K562 (cell line): Measurements from ENCODE around the gene UNC80. TPM values are rescaled to one million over a fixed set of nuclear protein-coding genes. Genes with fewer than 3 reads are reported as not detected.

Experiments
- ATAC-seq: fragments of 200-7000 bp; cut with Tn5 transposase; 3 replicates; pipeline ENCODE4 v1.9.1; 2020; ENCODE audit warnings: moderate library complexity
- BruUV-seq: library from RNA; stranded (reverse); fragments of 400-500 nt; replicated peaks from 2 replicates; lab custom pipeline; 2021; lab: Mats Ljungman, UMichigan
- CTCF ChIA-PET: fragments of 300-600 bp; formaldehyde crosslinking; extraction: SDS; loops from one replicate; lab custom pipeline; 2021; ENCODE audit warnings: low intra/inter-chr PET ratio; lab: Yijun Ruan, JAX
- POLR2A ChIA-PET: fragments of 300-600, 350-650 bp; sonication (Branson Sonifier 250); formaldehyde crosslinking; extraction: SDS; loops from one replicate; lab custom pipeline; 2021; ENCODE audit warnings: antibody characterized with exemption, inconsistent platforms; lab: Yijun Ruan, JAX
- DNase-seq, 4 experiments: peaks; one replicate each; pipeline versions ENCODE4 v3.0.0 to v3.0.0-alpha.2; 2011 to 2018; ENCODE audit warnings: low spot score in 3 of 4, mixed read lengths in 3 of 4; ENCODE audit errors: extremely low read depth in 1 of 4
- FAIRE-seq: peaks from 2 replicates; lab custom pipeline; 2011; peaks lifted over from hg19 to GRCh38; lab: Jason Lieb, UNC
- H2AFZ ChIP-seq: 2 replicates; pipeline ENCODE4 v1.6.0; 2011; ENCODE audit warnings: low read depth, low read length, control low read depth, inconsistent platforms
- H3K27ac ChIP-seq: fragments of 200-600 bp; 3 replicates; pipeline ENCODE4 v1.8.0; 2011; ENCODE audit warnings: low read depth, mild to moderate bottlenecking, control low read depth, inconsistent platforms, low read length, moderate library complexity, mixed read lengths; ENCODE audit errors: extremely low read depth
- H3K27me3 ChIP-seq, 2 experiments: fragments of 300-600 bp in 1 of 2; 2 replicates in 1 of 2; 3 replicates in 1 of 2; pipeline versions ENCODE4 v1.6.0 to v1.8.0; 2011; ENCODE audit warnings: inconsistent platforms in 2 of 2, low read length in 2 of 2, mild to moderate bottlenecking in 1 of 2, mixed read lengths in 1 of 2, moderate library complexity in 1 of 2; ENCODE audit not compliant: control insufficient read depth in 2 of 2, insufficient read depth in 2 of 2
- H3K36me3 ChIP-seq: fragments of 300-600 bp; 3 replicates; pipeline ENCODE4 v1.8.0; 2011; ENCODE audit warnings: mild to moderate bottlenecking, low read length, inconsistent platforms; ENCODE audit not compliant: control insufficient read depth, insufficient read depth
- H3K4me1 ChIP-seq, 2 experiments: fragments of 200-600 bp in 1 of 2; replicated peaks in 1 of 2; 2 replicates in 1 of 2; 3 replicates in 1 of 2; pipeline versions ENCODE4 v1.5.1 to v1.8.0; 2011; ENCODE audit warnings: inconsistent platforms in 2 of 2, low read length in 2 of 2, mild to moderate bottlenecking in 1 of 2, mixed read lengths in 1 of 2, moderate library complexity in 1 of 2; ENCODE audit not compliant: control insufficient read depth in 2 of 2, insufficient read depth in 2 of 2
- H3K4me2 ChIP-seq: 2 replicates; pipeline ENCODE4 v1.6.1; 2011; ENCODE audit warnings: low read length, control low read depth, inconsistent platforms, mixed read lengths; ENCODE audit not compliant: insufficient read depth
- H3K4me3 ChIP-seq: fragments of 200-600 bp; sonication (generic), shearing (Covaris generic); 2 replicates; pipeline ENCODE4 v1.5.1; 2016; ENCODE audit warnings: control low read depth, inconsistent platforms
- H3K79me2 ChIP-seq: fragments of 200-600 bp; 3 replicates; pipeline ENCODE4 v1.8.0; 2011; ENCODE audit warnings: low read length, inconsistent platforms; ENCODE audit not compliant: control insufficient read depth, insufficient read depth
- H3K9ac ChIP-seq, 2 experiments: 2 replicates each; pipeline versions ENCODE4 v1.6.0 to v1.6.1; 2011; ENCODE audit warnings: low read depth in 2 of 2, low read length in 2 of 2, control low read depth in 1 of 2, inconsistent platforms in 1 of 2, mild to moderate bottlenecking in 1 of 2, mixed read lengths in 1 of 2; ENCODE audit not compliant: insufficient read depth in 1 of 2
- H3K9me1 ChIP-seq: one replicate; pipeline ENCODE4 v1.6.0; 2011; ENCODE audit warnings: inconsistent platforms, mild to moderate bottlenecking, low read length, moderate library complexity; ENCODE audit not compliant: control insufficient read depth, insufficient read depth
- H3K9me3 ChIP-seq: replicated peaks from 2 replicates; pipeline ENCODE4 v1.5.1; 2011; ENCODE audit warnings: low read depth, low read length, inconsistent platforms; ENCODE audit not compliant: control insufficient read depth, insufficient read depth
- H4K20me1 ChIP-seq: replicated peaks from 2 replicates; pipeline ENCODE4 v1.6.1; 2011; ENCODE audit warnings: low read length, inconsistent platforms, mixed read lengths; ENCODE audit not compliant: control insufficient read depth, insufficient read depth
- ATF3 ChIP-seq, 2 experiments: fragments of 450-650 bp in 1 of 2; sonication (generic) in 1 of 2; formaldehyde crosslinking in 1 of 2; IDR thresholded peaks in 1 of 2; conservative IDR thresholded peaks in 1 of 2; 2 replicates each; pipeline versions ENCODE4 v1.6.1 to v1.8.1; 2016 to 2023; ENCODE audit warnings: mild to moderate bottlenecking in 2 of 2, moderate library complexity in 2 of 2, inconsistent platforms in 1 of 2, missing genetic modification reagents in 1 of 2
- ATF4 ChIP-seq: fragments of 450-650 bp; formaldehyde crosslinking; IDR thresholded peaks from 2 replicates; pipeline ENCODE4 v1.4.0; 2022; ENCODE audit warnings: mild to moderate bottlenecking, moderate library complexity
- BCOR ChIP-seq: fragments of 450-650 bp; IDR thresholded peaks from 2 replicates; pipeline ENCODE4 v1.6.1; 2016
- CHD2 ChIP-seq: IDR thresholded peaks from 2 replicates; pipeline ENCODE4 v1.6.1; 2011; ENCODE audit warnings: low read depth, low read length
- ESRRB ChIP-seq: fragments of 250-450 bp; sonication (Bioruptor Pico); IDR thresholded peaks from 2 replicates; pipeline ENCODE4 v1.5.0; 2020; ENCODE audit warnings: mild to moderate bottlenecking, moderate library complexity, borderline replicate concordance
- GTF2A2 ChIP-seq: IDR thresholded peaks from 2 replicates; pipeline ENCODE4 v1.6.1; 2016; ENCODE audit warnings: mild to moderate bottlenecking, missing genetic modification characterization, missing compliant biosample characterization
- KDM5B ChIP-seq: fragments of 200-600 bp; sonication (generic); IDR thresholded peaks from 2 replicates; pipeline ENCODE4 v1.6.1; 2012; ENCODE audit warnings: low read depth, mild to moderate bottlenecking, moderate library complexity, low read length, control low read depth, inconsistent platforms; ENCODE audit not compliant: insufficient replicate concordance
- KLF10 ChIP-seq: fragments of 250-450 bp; sonication (Bioruptor Pico); IDR thresholded peaks from 2 replicates; pipeline ENCODE4 v1.6.1; 2021; ENCODE audit warnings: matching md5 sums
- LEF1 ChIP-seq: fragments of 450-650 bp; IDR thresholded peaks from 2 replicates; pipeline ENCODE4 v1.6.1; 2016; ENCODE audit warnings: mild to moderate bottlenecking
- MXD1 ChIP-seq: fragments of 250-450 bp; sonication (Bioruptor Pico); IDR thresholded peaks from 2 replicates; pipeline ENCODE4 v1.8.0; 2021; ENCODE audit warnings: borderline replicate concordance, mild to moderate bottlenecking, moderate library complexity; ENCODE audit not compliant: poor library complexity, severe bottlenecking
- NELFE ChIP-seq: IDR thresholded peaks from 2 replicates; pipeline ENCODE4 v1.6.1; 2011; ENCODE audit warnings: mild to moderate bottlenecking; ENCODE audit not compliant: insufficient read depth, insufficient read length
- NUFIP1 ChIP-seq: fragments of 450-650 bp; IDR thresholded peaks from 2 replicates; pipeline ENCODE4 v1.6.1; 2018; ENCODE audit not compliant: partially characterized antibody
- SNIP1 ChIP-seq: fragments of 450-650 bp; IDR thresholded peaks from 2 replicates; pipeline ENCODE4 v1.7.1; 2017; ENCODE audit warnings: low read depth, mild to moderate bottlenecking
- TAL1 ChIP-seq: fragments of 450-650 bp; IDR thresholded peaks from 2 replicates; pipeline ENCODE4 v1.6.1; 2016; ENCODE audit warnings: mild to moderate bottlenecking
- TCF15 ChIP-seq: fragments of 250-450 bp; sonication (Bioruptor Pico); IDR thresholded peaks from 2 replicates; pipeline ENCODE4 v1.8.0; 2022; ENCODE audit warnings: moderate library complexity, mild to moderate bottlenecking, inconsistent platforms
- TFAP4 ChIP-seq: sonication (generic); formaldehyde crosslinking; IDR thresholded peaks from 2 replicates; pipeline ENCODE4 v1.8.0; 2022; ENCODE audit warnings: missing genetic modification reagents, mild to moderate bottlenecking, moderate library complexity, borderline replicate concordance
- USF2 ChIP-seq: sonication (generic); formaldehyde crosslinking; IDR thresholded peaks from 2 replicates; pipeline ENCODE4 v1.5.0; 2020; ENCODE audit warnings: missing genetic modification reagents
- ZNF77 ChIP-seq: fragments of 250-450 bp; sonication (Bioruptor Pico); IDR thresholded peaks from 2 replicates; pipeline ENCODE4 v1.5.0; 2020
- WGBS: fragments of 100-300 bp; shearing (Covaris generic); methylation state at CpG from one replicate; pipeline ENCODE4 v1.1.6; 2016; ENCODE audit warnings: low coverage, mixed read lengths; ENCODE audit not compliant: insufficient coverage; ENCODE audit errors: missing lambda C conversion rate; 5-methylcytosine and 5-hydroxymethylcytosine counted together
- in situ Hi-C: fragments of 300-500 bp; cut with MboI; formaldehyde crosslinking; loops from 4 replicates; pipeline ENCODE4 v1.15.0; 2018; ENCODE audit warnings: inconsistent platforms, mixed read lengths
- intact Hi-C: fragments of 100-400 bp; cut with micrococcal nuclease; formaldehyde crosslinking; loops from 2 replicates; pipeline ENCODE4 v1.14.2; 2022
- polyA plus RNA-seq, 8 experiments: library from polyadenylated mRNA; depleted of rRNA in 4 of 8; stranded (reverse) in 5 of 8; unstranded in 3 of 8; fragments of >200 nt; fragmentation: Nextera tagmentation in 2 of 8; fragmentation: Illumina TruSeq in 1 of 8; extraction: Ambion mirVana in 2 of 8; extraction: Trizol in 1 of 8; gene quantifications; 2 replicates each; pipeline versions ENCODE4 v1.2.1 to v1.2.3, GENCODE V29; 2011 to 2014; ENCODE audit warnings: inconsistent platforms in 1 of 8, missing spikeins in 1 of 8
- total RNA-seq, 7 experiments: library from RNA; depleted of rRNA in 6 of 7; stranded (reverse); fragments of >200 nt in 6 of 7; fragmentation: Illumina TruSeq in 2 of 7; extraction: Trizol in 2 of 7; gene quantifications; 2 replicates each; pipeline versions ENCODE4 v1.2.1 to v1.2.3, GENCODE V29; 2011 to 2021; ENCODE audit warnings: low replicate concordance in 1 of 7

UNC80 gene
- total and polyA plus RNA-seq, 9 of the 15 experiments (the other 6 are each of a cell fraction or from before 2014, with no cell fraction given), result under 0.01 to 0.04 (median 0.01) TPM; not detected in 5

GRCh38 chr2:209824391-209824790, 52.8 kb downstream of the UNC80 start:
- ChIA-PET POLR2A (no interaction called here), CTCF (no interaction called here)
- Histone ChIP-seq H3K79me2 (no peaks in the 10 kb centered on the region), H2AFZ (no peak overlapping the region), H3K4me3 (no peak overlapping the region), H4K20me1 (no peaks in the 10 kb centered on the region), H3K4me1 (no peaks in the 10 kb centered on the region), H3K9me3 (no peaks in the 10 kb centered on the region), H3K27ac (no peak overlapping the region), H3K9me1 (no peaks in the 10 kb centered on the region), H3K4me2 (no peak overlapping the region), H3K27me3 (no peaks in the 10 kb centered on the region), H3K36me3 (no peaks in the 10 kb centered on the region), H3K9ac (no peak overlapping the region)
- BruUV-seq, result no TSS peak
- no peak for FAIRE-seq
- intact Hi-C loops, result no loop called here
- WGBS, result no CpG with 5 or more reads among the region's 1 CpG
- ATAC-seq, result no peak
- in situ Hi-C loops, result no loop called here
- no peak for DNase-seq
- no peak for TF ChIP-seq KLF10 (CRISPR knock-in tag)
- no peak for TF ChIP-seq NELFE
- no peak for TF ChIP-seq TCF15 (CRISPR knock-in tag)
- TF ChIP-seq CHD2, result no peak
- TF ChIP-seq LEF1, result no peak
- no peak for TF ChIP-seq GTF2A2 (tag)
- no peak for TF ChIP-seq ATF4
- no peak for TF ChIP-seq TAL1
- TF ChIP-seq KDM5B, result no peak
- no peak for TF ChIP-seq TFAP4
- TF ChIP-seq USF2 (CRISPR knock-in tag), result no peak
- TF ChIP-seq ATF3 (IDR thresholded peaks at IDR 0.05), result no peak
- no peak for TF ChIP-seq ATF3 (CRISPR knock-in tag; conservative IDR thresholded peaks at IDR 0.05)
- TF ChIP-seq NUFIP1, result no peak
- TF ChIP-seq BCOR, result no peak
- TF ChIP-seq MXD1 (CRISPR knock-in tag), result no peak
- TF ChIP-seq ZNF77 (CRISPR knock-in tag), result no peak
- TF ChIP-seq SNIP1, result no peak
- no peak for TF ChIP-seq ESRRB
